Activated CD4-positive, alpha-beta T cell treated with anti-CD3 and anti-CD28 coated beads for 24 hours (primary cell): Measurements from ENCODE around the gene KIF25.
"Not testable (repeated sequence)": the region's sequence is repeated elsewhere in the genome, so short reads cannot be mapped to it uniquely, and the experiment has no call there.

ENCODE experiments used
- DNase-seq, 2 donors: peaks; one replicate each; pipeline ENCODE4 v3.0.0-alpha.2; 2020; ENCODE audit warnings: low read depth in 2 of 2

Gene KIF25

DNA sequence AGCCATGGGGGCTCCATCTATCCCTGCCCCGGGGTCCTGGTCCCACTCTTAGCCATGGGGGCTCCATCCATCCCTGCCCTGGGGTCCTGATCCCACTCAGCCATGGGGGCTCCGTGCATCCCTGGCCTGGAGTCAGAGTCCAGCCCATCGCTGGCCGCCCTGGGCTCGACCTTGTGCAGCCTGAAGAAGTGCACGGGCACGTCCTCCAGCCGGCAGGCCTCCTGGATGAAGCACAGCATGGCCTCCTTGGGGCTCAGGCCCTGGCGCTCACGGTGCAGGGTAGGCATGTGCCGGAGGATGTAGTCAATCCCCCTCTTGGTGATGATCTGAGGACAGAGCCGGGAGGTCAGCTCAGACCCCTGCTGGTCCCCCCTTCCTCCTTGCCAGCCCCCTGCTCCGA is 66.0 kb downstream of the KIF25 start:
- DNase-seq, result no peak

DNA sequence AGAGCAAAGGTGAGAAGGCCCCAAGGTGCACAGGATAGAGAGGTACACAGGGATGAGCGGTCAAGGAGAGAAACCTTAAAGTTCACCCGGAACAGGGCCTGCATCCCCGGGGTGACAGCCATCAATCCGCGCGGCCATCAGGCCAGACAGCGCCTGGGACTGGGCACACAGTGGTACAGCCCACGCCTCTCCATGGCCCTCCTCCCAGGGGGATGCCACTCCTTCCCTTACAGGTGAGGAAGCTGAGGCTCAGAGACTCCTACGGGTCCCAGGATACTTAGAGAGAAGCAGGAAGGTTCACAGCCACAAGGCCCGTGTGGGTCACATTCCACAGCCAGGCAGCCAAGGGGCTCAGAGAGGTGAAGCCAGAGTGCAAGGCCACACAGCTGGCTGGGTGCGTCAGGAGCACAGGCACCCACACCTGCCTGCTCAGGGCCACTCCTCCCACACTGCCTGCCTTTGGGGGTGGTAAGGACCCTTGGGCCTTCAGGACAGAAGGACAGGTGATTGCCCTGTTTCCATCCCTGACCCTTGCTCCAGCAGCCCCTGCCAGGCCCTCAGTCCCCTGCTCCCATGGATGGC is 66.8 kb downstream of the KIF25 start:
- DNase-seq, result no peak

DNA sequence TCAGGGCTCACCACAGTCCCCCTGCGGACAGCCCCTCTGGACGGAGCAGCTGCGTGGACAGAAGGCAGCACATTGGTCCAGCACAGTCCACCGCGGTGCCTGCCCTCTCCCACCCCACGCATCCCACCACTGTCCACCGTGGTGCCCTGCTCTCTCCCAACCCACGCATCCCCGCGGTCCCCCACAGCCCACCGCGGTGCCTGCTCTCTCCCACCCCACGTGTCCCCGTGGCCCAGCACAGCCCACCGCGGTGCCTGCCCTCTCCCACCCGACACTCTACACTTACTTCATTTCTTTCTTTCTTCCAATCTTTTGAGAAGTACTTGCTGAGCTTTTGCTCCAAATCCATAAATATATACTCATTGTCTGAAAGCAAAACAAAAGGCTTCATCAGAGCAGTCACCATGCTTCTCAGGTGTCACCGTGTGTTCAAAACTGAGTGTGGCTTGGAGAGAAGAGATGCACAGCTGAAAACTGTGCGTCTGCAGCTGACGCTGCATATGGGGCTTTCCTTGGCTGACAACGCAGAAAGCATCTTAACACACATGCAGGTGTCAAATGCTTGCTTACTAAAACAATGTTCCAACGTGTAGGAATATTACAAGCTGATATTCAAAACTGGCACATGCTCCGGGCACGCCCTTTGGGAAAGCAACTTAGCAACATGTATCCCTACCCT is 69.7 kb downstream of the KIF25 start:
- DNase-seq, result no peak

DNA sequence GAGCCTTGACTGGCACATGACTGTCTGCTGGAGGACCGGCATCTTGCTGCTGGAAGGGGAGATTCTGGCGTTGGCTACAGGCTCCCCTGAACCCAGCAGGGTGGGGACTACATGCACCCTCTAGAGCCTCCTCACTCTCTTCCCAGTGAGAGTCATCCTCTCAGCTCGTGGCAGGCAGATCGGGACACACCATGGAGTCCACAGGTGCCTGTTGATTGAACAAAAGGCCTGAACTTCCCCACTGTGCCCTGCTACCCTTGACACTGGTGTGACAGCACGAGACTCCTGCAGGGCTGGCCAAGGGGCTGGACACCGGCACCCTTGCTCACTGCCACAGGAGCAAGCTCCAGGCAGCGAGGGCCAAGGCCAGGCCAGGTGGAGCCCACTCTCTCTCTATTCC is 73.3 kb downstream of the KIF25 start:
- no peak for DNase-seq

DNA sequence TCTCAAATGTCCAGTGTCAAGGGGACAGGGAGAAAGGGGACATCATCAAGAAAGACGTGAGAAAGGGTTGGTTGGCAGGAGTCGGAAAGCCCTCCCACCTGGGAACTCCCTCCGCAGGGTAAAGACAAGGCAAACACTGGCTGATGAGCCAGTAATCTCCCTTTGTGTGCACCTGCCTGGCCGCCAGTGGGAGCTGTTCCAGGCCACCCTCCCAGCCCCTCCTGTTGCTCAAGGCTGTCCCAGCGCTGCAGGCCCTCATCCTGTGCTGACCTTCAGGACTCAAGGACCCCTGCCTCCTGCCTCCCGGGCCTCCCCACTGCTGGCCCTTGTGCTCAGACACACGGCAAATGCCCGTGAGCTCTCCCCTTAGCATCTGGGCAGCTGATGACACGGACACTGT is 74.1 kb downstream of the KIF25 start:
- DNase-seq, result no peak

GRCh38 chr6:168072261-168072660 is 74.8 kb downstream of the KIF25 start:
- no peak for DNase-seq

DNA sequence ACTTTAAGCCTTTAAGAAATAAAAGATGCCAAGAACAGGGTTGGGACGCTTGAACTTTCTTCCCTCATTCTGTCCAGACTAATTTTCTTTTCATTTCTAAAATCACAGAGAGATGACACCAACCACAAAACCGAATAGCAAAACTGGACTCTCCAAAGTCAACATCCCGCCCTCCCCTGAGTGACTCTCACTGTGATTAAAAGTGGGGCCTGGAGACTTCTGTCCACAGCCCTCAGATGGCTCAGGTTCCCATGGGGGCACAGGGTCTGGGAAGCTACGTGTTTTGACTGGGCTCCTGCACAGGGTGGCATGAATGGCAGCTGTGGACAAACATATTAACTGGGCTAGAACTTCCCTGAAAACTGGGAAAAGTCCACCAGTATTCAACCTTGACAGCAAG is 75.3 kb downstream of the KIF25 start:
- no peak for DNase-seq

- DNase-seq, result no peak
Measured at GRCh38 chr6:168073937-168074730, 76.7 kb downstream of the KIF25 start.

DNA sequence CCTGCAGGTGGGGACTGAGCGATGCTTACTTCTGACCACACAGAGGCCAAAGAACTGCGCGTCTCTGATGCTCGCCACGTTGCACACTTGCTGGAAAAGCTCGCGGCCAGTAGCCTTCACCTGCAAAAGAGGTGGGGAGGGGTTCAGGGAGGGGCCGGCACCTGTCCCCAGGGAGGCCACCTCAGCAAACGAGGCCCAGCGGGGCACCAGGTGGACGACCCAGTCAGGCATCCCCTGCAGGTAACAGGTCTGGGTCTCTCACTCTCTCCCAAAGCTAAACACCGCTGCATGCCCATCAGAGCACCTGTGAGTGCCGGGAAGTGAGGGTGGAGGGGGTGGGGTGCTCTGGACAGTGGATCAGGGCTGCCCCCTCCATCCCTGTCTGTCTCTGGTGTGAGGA is 77.7 kb downstream of the KIF25 start:
- DNase-seq, result no peak

- DNase-seq, result no peak
Measured at GRCh38 chr6:168075787-168076202, 78.3 kb downstream of the KIF25 start.

DNA sequence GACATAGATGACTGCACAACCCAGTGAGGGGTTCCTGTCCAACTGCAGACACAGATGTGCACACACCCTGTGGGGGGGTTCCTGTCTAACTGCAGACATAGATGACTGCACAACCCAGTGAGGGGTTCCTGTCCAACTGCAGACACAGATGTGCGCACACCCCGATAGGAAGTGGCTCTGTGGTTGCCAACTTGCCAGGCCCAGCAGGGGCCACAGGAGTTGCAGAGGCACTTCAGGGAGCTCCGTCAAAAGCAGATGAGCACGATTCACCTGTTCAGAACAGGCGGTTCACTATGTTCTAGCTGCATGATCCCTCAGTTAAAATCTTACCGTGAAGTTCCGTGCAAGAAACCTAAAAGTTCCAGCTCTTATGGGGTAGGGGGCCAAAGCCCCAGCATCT is 79.9 kb downstream of the KIF25 start:
- not testable (repeated sequence) for DNase-seq

- DNase-seq, result no peak
Measured at GRCh38 chr6:168078175-168078942, 80.9 kb downstream of the KIF25 start.

- no peak for DNase-seq
Measured at GRCh38 chr6:168078943-168079405, 81.5 kb downstream of the KIF25 start, which contains the start of gene FRMD1. Gene FRMD1 (minus strand): TSS chr6:168079212. CDS start chr6:168079094, 118 bp downstream.

DNA sequence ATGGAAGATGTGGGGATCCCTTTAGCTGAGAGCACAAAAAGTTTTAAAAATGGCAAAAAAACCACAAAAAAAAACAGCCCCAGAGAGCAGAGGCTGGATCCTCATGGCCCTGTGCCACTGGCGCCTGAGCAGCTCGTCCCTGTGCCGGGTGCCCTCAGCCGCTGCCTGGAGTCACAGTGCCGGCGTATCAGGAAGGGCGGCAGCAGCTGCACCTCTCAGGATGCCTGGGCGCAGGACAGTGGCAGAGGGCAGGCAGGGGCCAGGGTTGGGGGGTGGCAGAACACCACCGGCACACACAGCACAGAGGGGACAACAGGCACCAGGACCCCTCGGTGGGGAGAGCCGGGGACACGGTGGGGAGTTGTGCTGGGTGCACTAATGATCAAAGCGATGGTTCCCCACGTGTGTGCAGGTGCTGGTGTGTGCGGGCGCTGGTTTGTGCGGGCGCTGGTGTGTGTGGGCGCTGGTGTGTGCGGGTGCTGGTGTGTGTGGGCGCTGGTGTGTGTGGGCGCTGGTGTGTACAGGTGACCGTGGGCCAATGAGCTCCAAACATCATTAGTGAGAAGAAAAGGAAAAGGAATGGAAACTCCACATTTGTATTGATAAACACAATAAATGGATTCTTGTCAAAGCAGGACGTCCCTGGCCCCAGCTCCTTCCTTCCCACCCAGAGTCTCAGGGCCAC is 83.1 kb downstream of the KIF25 start:
- DNase-seq, result no peak

DNA sequence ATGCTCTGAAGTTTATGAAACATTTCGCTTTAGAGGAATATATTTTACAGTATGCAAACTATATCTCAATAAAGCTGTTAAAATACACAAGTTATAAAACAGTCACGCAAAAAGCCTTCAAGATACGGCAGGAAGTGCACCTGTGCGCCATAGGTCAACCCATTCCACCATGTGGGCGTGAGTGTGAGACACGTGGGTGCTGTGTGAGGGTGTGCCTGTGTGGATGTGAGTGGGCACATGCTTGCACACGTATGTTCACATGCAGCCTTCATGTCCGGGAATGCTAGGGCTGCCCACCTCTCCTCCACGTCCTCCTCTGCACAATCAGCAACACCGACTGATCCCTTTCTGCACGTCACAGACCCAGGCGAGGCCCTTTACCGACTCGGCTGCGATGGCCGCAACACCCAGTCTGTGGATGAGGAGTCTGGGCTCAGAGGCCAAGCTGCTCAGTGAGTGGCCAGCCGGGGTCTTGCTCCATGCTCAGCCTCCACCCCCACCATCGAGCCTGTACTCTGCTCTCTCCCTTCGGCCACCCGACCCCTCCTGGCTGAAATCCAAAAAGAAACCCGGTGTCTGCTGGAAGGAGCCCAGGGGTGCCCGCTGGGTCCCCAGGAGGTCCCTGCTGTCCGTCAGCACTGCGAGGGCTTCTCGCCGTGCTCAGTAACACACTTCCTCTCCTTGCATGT is 84.5 kb downstream of the KIF25 start:
- DNase-seq, result no peak

DNA sequence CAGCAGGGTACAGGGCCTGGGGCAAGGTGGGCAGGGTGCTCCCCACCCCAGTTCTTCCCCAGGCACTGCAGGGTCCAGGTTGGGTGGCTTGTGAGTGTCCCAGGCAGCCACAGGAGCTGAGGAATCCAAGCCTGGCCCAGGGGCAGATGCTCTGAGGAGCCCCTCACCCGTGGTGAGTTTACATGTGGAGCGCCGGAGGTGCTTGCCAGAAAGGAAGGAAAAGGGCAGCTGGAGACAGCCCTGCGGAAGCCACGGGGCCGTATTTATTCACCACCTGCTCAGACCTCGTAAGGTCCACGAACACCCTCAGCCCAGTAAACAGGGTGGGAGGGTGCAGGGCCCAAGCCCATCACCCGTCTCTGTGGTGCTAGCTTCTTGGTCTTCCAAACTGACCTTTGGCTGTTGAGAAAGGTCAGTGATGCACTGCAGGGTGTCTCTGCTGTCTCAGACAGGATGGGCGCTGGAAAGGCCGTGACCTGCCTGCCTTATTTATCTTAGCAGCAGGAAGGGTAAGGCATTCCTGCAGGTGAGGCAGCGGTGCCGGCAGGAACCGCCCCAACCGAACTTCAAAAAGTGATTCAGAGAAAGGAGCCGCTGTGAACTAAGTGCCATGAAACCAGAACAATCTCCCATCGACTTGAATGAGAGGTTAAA is 85.5 kb downstream of the KIF25 start:
- DNase-seq, result no peak

GRCh38 chr6:168083514-168083885 is 86.0 kb downstream of the KIF25 start:
- DNase-seq, result no peak

- DNase-seq, result no peak
Measured at GRCh38 chr6:168084465-168085160, 87.1 kb downstream of the KIF25 start.

DNA sequence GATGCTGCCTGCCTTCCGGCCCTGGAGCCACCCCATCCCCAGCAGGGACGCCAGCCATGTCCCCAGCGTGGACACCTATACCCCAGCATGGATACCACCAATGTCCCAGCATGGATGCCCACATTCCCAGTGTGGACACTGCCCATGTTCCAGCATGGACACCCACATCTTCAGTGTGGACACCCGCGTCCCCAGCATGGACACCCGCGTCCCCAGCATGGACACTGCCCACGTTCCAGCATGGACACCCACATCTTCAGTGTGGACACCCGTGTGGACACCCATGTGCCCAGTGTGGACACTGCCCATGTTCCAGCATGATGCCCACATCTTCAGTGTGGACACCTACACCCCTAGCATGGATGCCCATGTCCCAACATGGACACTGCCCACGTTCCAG is 88.6 kb downstream of the KIF25 start:
- DNase-seq, result no peak

DNA sequence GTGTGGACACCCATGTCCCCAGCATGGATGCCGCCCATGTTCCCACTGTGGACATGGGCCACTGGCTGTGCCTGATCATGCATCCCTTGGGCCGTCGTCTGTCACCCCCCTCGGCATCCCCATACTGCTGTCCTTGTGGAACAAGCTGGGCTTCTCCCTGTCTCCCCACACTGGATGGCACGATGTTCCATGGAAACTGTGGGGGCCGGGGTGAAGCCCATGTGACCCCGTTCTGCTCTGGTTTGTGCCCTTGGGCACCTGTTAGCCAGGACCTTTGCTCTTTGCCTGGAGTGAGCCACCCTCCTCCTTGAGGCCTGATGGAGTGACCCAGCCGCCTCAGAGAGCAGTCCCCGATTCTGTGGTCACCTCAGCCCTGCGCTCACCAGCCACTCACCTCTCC is 89.1 kb downstream of the KIF25 start:
- DNase-seq, result no peak
